Ovary (tissue), 3 donors: ENCODE data around the gene SLX1B.
"Not testable (repeated sequence)": the region's sequence is repeated elsewhere in the genome, so short reads cannot be mapped to it uniquely, and the experiment has no call there.

Experiments
- CTCF ChIP-seq, 3 donors: fragments of 450-650 bp in 2 of 3; fragments of 200-600 bp in 1 of 3; IDR thresholded peaks; one replicate each; pipeline versions ENCODE4 v1.5.1 to v1.8.0; 2016 to 2022; ENCODE audit warnings: antibody characterized with exemption in 3 of 3, mild to moderate bottlenecking in 1 of 3
- POLR2A ChIP-seq: fragments of 450-650 bp; IDR thresholded peaks from one replicate; pipeline ENCODE4 v1.6.1; 2017; ENCODE audit warnings: antibody characterized with exemption, mild to moderate bottlenecking, moderate library complexity
- donor health status: DM: no; HTN: no; CAD: no.

- TF ChIP-seq CTCF (IDR thresholded peaks at IDR 0.05); POLR2A: not testable (repeated sequence)
These were observed 52.0 kb downstream of the SLX1B start, which contains the start of gene NPIPB12 for GRCh38 chr16:29506308-29506707.
